22Rv1 (cell line): Measurements from ENCODE around the gene KIF26B.
"Not testable (repeated sequence)": the region's sequence is repeated elsewhere in the genome, so short reads cannot be mapped to it uniquely, and the experiment has no call there.

Experiments used
- CTCF ChIP-seq: fragments of 450-650 bp; IDR thresholded peaks from 2 replicates; pipeline ENCODE4 v1.5.1; 2017; ENCODE audit warnings: mild to moderate bottlenecking
- ZFX ChIP-seq: fragments of 450-650 bp; IDR thresholded peaks from 2 replicates; pipeline ENCODE4 v1.6.1; 2017; ENCODE audit warnings: antibody characterized with exemption, borderline replicate concordance

- TF ChIP-seq CTCF, ZFX: not testable (repeated sequence)
These were observed 559.2 kb downstream of the KIF26B start for GRCh38 chr1:245714027-245714426.
